HepG2 (cell line): ENCODE measurements around the gene TBC1D16. TPM values are rescaled to one million over a fixed set of nuclear protein-coding genes. Genes with fewer than 3 reads are reported as not detected.
A peak's percentile ranks its signal among the peaks of the same experiment; 100 is the strongest.

ENCODE experiments used
- HNRNPL ChIP-seq: fragments of 200-400 bp; formaldehyde crosslinking; IDR thresholded peaks from 2 replicates; pipeline ENCODE4 v1.6.1; 2017; ENCODE audit warnings: mild to moderate bottlenecking, low read depth, low read length
- HOXA5 ChIP-seq: sonication (generic); formaldehyde crosslinking; IDR thresholded peaks from 2 replicates; pipeline ENCODE4 v1.4.0; 2020; ENCODE audit warnings: missing genetic modification reagents
- SP2 ChIP-seq: sonication (generic); formaldehyde crosslinking; IDR thresholded peaks from 2 replicates; pipeline ENCODE4 v1.5.1; 2020; ENCODE audit warnings: mild to moderate bottlenecking, missing genetic modification reagents
- TARDBP ChIP-seq: sonication (generic); formaldehyde crosslinking; IDR thresholded peaks from 2 replicates; pipeline ENCODE4 v1.8.0; 2022; ENCODE audit warnings: mild to moderate bottlenecking, missing genetic modification reagents
- ZEB1 ChIP-seq: IDR thresholded peaks from 2 replicates; pipeline ENCODE4 v1.6.1; 2012; ENCODE audit warnings: mild to moderate bottlenecking, low read depth, inconsistent platforms; ENCODE audit not compliant: insufficient replicate concordance
- ZNF224 ChIP-seq: sonication (generic); formaldehyde crosslinking; IDR thresholded peaks from 2 replicates; pipeline ENCODE4 v1.5.0; 2020; ENCODE audit warnings: mild to moderate bottlenecking, missing genetic modification reagents
- ZNF605 ChIP-seq: sonication (generic); formaldehyde crosslinking; IDR thresholded peaks from 2 replicates; pipeline ENCODE4 v1.8.0; 2022; ENCODE audit warnings: mild to moderate bottlenecking, missing genetic modification reagents
- ZNF737 ChIP-seq: sonication (generic); formaldehyde crosslinking; IDR thresholded peaks from 2 replicates; pipeline ENCODE4 v1.5.0; 2020; ENCODE audit warnings: missing genetic modification reagents, mild to moderate bottlenecking, borderline replicate concordance
- ZNF766 ChIP-seq: sonication (generic); formaldehyde crosslinking; IDR thresholded peaks from 2 replicates; pipeline ENCODE4 v1.5.0; 2020; ENCODE audit warnings: missing genetic modification reagents, borderline replicate concordance
- polyA plus RNA-seq, 8 experiments: library from polyadenylated mRNA; depleted of rRNA in 3 of 8; stranded (reverse) in 7 of 8; unstranded in 1 of 8; fragments of >200 nt; fragmentation: Illumina TruSeq in 4 of 8; extraction: Trizol in 4 of 8; gene quantifications; 2 replicates each; pipeline versions ENCODE4 v1.2.1 to v1.2.3, GENCODE V29; 2011 to 2016; ENCODE audit warnings: low read depth in 4 of 8, missing spikeins in 1 of 8, mixed read lengths in 1 of 8; ENCODE audit not compliant: insufficient read depth in 1 of 8
- total RNA-seq, 5 experiments: library from RNA; depleted of rRNA; stranded (reverse); fragments of >200 nt; fragmentation: Illumina TruSeq; extraction: Trizol; gene quantifications; 2 replicates each; pipeline ENCODE4 v1.2.3, GENCODE V29; 2016; ENCODE audit warnings: low read depth in 1 of 5
- TF ChIP-seq, protein P1 (sequence below): sonication (generic); formaldehyde crosslinking; IDR thresholded peaks from 2 replicates; pipeline ENCODE4 v1.5.1; 2020; ENCODE audit warnings: missing genetic modification reagents, mild to moderate bottlenecking, borderline replicate concordance
- TF ChIP-seq, protein P2 (sequence below): IDR thresholded peaks from 2 replicates; pipeline ENCODE4 v1.6.1; 2016; ENCODE audit warnings: missing compliant biosample characterization, missing genetic modification reagents, borderline replicate concordance
- TF ChIP-seq, protein P3 (sequence below): sonication (generic); formaldehyde crosslinking; IDR thresholded peaks from 2 replicates; pipeline ENCODE4 v1.4.0; 2020; ENCODE audit warnings: missing genetic modification reagents
- TF ChIP-seq, protein P4 (sequence below): sonication (generic); formaldehyde crosslinking; IDR thresholded peaks from 2 replicates; pipeline ENCODE4 v1.5.1; 2020; ENCODE audit warnings: missing genetic modification reagents, mild to moderate bottlenecking, borderline replicate concordance
- TF ChIP-seq, protein P5 (sequence below): sonication (generic); formaldehyde crosslinking; IDR thresholded peaks from 2 replicates; pipeline ENCODE4 v1.5.1; 2020; ENCODE audit warnings: mild to moderate bottlenecking, missing genetic modification reagents, borderline replicate concordance
- TF ChIP-seq, protein P6 (sequence below): sonication (generic); formaldehyde crosslinking; conservative IDR thresholded peaks from 2 replicates; pipeline ENCODE4 v1.5.0; 2020; ENCODE audit warnings: missing genetic modification reagents

Gene TBC1D16
- total and polyA plus RNA-seq, 2 of the 13 experiments (the other 11 are each of a cell fraction or from before 2014, with no cell fraction given): 14.9 to 24.9 TPM

DNA sequence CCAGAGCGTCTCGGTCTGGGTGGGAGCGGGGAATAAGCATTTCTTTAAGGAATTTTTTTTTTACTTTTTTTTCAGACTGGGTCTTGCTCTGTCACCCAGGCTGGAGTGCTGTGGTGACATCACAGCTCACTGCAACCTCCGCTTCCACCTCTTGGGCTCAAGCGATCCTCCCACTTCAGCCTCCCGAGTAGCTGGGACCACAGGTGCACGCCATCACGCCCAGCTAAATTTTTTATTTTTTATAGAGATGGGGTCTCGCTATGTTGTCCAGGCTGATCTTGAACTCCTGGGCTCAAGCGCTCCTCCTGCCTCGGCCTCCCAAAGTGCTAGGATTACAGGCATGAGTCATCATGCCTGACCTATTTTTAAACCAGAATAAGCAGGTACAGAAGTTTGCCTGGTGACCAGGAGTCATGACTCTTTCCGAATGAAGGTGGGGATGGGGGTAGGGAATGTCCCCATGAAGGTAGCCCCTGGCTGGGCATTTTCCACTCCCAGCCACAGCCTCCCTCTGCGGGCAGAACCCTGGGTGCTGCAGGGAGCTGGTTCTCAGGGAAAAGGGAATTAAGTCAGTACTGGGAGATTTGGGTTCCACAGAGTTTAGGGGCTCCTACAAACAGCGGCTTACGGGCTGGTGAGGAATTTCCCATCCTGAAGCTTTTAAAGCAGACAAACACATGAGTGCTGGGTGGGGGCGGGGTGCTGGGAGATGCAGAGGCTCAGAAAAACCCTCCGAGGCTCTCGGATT is 48.3 kb downstream of the TBC1D16 start (continued):
- TF ChIP-seq, protein P1, sequence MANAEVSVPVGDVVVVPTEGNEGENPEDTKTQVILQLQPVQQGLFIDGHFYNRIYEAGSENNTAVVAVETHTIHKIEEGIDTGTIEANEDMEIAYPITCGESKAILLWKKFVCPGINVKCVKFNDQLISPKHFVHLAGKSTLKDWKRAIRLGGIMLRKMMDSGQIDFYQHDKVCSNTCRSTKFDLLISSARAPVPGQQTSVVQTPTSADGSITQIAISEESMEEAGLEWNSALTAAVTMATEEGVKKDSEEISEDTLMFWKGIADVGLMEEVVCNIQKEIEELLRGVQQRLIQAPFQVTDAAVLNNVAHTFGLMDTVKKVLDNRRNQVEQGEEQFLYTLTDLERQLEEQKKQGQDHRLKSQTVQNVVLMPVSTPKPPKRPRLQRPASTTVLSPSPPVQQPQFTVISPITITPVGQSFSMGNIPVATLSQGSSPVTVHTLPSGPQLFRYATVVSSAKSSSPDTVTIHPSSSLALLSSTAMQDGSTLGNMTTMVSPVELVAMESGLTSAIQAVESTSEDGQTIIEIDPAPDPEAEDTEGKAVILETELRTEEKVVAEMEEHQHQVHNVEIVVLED: no peak
- TF ChIP-seq ZNF224 (CRISPR knock-in tag): 0 out of 2 replicates have a peak, but pooled peaks have one; percentile 58
- TF ChIP-seq, protein P2, sequence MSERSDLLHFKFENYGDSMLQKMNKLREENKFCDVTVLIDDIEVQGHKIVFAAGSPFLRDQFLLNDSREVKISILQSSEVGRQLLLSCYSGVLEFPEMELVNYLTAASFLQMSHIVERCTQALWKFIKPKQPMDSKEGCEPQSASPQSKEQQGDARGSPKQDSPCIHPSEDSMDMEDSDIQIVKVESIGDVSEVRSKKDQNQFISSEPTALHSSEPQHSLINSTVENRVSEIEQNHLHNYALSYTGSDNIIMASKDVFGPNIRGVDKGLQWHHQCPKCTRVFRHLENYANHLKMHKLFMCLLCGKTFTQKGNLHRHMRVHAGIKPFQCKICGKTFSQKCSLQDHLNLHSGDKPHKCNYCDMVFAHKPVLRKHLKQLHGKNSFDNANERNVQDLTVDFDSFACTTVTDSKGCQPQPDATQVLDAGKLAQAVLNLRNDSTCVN (CRISPR knock-in tag): no peak
- TF ChIP-seq, protein P3, sequence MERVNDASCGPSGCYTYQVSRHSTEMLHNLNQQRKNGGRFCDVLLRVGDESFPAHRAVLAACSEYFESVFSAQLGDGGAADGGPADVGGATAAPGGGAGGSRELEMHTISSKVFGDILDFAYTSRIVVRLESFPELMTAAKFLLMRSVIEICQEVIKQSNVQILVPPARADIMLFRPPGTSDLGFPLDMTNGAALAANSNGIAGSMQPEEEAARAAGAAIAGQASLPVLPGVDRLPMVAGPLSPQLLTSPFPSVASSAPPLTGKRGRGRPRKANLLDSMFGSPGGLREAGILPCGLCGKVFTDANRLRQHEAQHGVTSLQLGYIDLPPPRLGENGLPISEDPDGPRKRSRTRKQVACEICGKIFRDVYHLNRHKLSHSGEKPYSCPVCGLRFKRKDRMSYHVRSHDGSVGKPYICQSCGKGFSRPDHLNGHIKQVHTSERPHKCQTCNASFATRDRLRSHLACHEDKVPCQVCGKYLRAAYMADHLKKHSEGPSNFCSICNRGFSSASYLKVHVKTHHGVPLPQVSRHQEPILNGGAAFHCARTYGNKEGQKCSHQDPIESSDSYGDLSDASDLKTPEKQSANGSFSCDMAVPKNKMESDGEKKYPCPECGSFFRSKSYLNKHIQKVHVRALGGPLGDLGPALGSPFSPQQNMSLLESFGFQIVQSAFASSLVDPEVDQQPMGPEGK: no peak
- no peak for TF ChIP-seq ZNF766 (CRISPR knock-in tag)
- TF ChIP-seq HOXA5 (CRISPR knock-in tag): no peak
- no peak for TF ChIP-seq SP2
- no peak for TF ChIP-seq HNRNPL
- TF ChIP-seq, protein P4, sequence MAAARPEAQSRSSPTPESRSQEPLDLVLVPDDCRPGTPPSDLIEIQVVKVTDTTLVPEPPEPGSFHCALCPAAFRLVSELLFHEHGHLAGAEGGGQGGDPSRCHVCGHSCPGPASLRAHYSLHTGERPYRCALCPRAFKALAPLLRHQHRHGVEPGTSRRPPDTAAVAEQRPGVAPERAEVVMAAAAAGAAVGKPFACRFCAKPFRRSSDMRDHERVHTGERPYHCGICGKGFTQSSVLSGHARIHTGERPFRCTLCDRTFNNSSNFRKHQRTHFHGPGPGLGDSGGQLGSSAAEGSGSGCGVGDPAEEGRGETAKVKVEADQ (CRISPR knock-in tag): no peak
- no peak for TF ChIP-seq ZNF737 (CRISPR knock-in tag)
- peak; percentile 17; the same call in 1 of the 2 replicates for TF ChIP-seq TARDBP (CRISPR knock-in tag)
- TF ChIP-seq ZNF605 (CRISPR knock-in tag): no peak
- TF ChIP-seq, protein P5, sequence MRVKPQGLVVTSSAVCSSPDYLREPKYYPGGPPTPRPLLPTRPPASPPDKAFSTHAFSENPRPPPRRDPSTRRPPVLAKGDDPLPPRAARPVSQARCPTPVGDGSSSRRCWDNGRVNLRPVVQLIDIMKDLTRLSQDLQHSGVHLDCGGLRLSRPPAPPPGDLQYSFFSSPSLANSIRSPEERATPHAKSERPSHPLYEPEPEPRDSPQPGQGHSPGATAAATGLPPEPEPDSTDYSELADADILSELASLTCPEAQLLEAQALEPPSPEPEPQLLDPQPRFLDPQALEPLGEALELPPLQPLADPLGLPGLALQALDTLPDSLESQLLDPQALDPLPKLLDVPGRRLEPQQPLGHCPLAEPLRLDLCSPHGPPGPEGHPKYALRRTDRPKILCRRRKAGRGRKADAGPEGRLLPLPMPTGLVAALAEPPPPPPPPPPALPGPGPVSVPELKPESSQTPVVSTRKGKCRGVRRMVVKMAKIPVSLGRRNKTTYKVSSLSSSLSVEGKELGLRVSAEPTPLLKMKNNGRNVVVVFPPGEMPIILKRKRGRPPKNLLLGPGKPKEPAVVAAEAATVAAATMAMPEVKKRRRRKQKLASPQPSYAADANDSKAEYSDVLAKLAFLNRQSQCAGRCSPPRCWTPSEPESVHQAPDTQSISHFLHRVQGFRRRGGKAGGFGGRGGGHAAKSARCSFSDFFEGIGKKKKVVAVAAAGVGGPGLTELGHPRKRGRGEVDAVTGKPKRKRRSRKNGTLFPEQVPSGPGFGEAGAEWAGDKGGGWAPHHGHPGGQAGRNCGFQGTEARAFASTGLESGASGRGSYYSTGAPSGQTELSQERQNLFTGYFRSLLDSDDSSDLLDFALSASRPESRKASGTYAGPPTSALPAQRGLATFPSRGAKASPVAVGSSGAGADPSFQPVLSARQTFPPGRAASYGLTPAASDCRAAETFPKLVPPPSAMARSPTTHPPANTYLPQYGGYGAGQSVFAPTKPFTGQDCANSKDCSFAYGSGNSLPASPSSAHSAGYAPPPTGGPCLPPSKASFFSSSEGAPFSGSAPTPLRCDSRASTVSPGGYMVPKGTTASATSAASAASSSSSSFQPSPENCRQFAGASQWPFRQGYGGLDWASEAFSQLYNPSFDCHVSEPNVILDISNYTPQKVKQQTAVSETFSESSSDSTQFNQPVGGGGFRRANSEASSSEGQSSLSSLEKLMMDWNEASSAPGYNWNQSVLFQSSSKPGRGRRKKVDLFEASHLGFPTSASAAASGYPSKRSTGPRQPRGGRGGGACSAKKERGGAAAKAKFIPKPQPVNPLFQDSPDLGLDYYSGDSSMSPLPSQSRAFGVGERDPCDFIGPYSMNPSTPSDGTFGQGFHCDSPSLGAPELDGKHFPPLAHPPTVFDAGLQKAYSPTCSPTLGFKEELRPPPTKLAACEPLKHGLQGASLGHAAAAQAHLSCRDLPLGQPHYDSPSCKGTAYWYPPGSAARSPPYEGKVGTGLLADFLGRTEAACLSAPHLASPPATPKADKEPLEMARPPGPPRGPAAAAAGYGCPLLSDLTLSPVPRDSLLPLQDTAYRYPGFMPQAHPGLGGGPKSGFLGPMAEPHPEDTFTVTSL: no peak
- TF ChIP-seq ZEB1: no peak
- TF ChIP-seq, protein P6, sequence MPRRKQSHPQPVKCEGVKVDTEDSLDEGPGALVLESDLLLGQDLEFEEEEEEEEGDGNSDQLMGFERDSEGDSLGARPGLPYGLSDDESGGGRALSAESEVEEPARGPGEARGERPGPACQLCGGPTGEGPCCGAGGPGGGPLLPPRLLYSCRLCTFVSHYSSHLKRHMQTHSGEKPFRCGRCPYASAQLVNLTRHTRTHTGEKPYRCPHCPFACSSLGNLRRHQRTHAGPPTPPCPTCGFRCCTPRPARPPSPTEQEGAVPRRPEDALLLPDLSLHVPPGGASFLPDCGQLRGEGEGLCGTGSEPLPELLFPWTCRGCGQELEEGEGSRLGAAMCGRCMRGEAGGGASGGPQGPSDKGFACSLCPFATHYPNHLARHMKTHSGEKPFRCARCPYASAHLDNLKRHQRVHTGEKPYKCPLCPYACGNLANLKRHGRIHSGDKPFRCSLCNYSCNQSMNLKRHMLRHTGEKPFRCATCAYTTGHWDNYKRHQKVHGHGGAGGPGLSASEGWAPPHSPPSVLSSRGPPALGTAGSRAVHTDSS: no peak
